Occipital lobe (tissue), 2 donors: Measurements from ENCODE around the gene GPC3. TPM values are rescaled to one million over a fixed set of nuclear protein-coding genes. Genes with fewer than 3 reads are reported as not detected.

Source experiments
- DNase-seq: peaks from one replicate; lab custom pipeline; 2025; lab: John Stamatoyannopoulos, UW
- total RNA-seq: library from RNA; depleted of rRNA; stranded (reverse); fragments of >200 nt; gene quantifications from one replicate; pipeline ENCODE4 v1.2.3, GENCODE V29; 2014

The GPC3 gene
- total RNA-seq, 1 donor from 2014 or later, result 5.3 TPM

GRCh38 chrX:133568109-133568508, 417.3 kb downstream of the GPC3 start:
- DNase-seq, result no peak

DNA sequence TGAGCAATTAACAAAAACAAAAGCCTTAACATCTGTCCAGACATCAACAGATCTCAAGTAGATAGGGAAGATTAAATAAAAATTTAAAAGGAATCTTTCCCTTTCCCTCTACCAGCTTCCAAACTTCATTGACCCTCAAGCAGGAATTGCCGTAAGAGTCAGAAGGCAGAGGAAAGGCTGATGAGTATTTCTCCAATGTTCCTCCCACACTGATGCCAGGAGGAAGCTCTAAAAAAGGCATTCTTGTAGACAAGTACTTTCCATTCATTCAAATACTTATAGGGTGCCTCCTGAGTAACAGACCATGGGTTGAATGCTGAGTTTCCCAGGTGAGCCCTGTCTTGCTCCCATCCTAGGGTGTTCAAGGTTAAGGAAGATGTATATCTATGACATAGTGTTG, 418.5 kb downstream of the GPC3 start:
- no peak for DNase-seq

DNA sequence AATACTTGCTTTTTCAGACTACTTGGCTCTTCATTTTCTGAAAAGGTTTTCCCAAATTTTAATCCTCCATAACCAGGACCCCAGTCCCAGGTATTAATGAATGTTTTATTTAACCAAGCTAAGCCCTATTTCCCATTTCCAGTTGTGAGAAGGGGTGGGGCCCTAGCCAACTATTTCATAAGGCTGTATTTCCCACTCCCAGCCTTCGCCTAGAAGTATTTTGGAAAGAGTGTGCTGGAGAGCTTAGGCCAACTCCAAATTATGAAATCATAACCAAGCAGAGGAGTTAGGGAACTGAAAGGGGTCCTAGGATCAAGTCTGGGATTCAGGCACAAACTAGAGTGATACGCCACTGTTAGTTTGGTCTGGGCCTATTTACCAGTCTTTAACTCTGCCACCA, 421.7 kb downstream of the GPC3 start:
- DNase-seq, result no peak

- no peak for DNase-seq
These were observed 424.1 kb downstream of the GPC3 start for GRCh38 chrX:133561251-133561650.

DNA sequence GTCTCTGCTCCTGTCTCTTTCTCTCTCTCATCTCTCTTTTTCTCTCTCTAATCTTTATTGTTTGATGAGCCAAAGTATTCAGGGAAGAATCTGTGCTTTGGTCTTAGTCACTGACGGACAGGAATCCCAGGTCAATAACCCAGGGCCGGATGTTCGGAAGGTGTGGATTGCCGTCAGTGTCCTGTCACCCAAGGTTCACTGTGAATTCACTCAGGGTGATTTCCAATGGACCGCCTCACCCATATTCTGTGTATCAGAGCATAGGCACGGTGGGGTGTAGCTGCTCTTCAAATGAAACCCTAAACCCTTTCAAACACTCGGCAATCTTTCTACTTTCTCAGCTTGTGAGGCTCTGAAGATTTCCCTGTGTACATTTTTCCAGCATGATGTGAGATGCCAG, 425.5 kb downstream of the GPC3 start:
- DNase-seq, result no peak

GRCh38 chrX:133555782-133556458, 429.5 kb downstream of the GPC3 start:
- no peak for DNase-seq

DNA sequence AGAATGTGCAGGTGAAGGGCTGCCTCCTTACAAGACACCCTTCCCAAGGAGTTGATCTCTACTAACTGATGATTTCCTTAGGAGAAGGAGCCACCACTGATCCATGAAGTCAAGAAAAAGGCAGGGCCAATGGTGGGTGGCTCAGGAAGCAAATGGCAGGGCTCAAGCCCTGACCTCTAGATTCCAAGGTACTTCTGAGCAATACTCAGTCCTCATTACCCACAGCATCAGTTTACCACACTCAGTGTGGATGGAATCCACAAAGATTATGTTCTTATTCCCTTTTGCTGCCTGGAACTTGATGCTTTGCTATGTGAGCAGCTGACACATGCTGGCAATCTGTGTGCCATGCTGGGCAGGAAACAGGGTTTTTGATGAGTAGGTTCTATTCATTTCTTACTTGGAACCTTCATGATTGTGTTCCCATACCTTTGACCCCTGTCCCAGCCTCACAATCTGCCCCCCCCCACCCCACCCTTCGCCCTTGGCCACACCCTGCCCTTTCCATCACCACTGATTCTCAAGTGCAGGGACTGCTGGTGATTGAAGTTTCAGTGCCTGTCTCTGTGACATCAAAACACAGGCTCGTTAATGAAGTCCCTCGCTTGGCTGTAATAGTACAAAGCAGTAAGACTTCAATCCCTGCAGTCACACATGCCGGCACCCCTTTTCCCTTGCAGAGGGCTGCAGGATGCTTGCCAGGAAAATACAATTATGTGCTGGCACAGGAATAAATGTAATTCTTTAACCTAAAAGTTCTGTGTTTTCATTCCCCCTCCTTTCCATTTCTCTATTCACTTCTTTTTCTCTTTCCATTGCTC, 434.5 kb downstream of the GPC3 start:
- no peak for DNase-seq

- DNase-seq, result no peak
These were observed 436.0 kb downstream of the GPC3 start for GRCh38 chrX:133549295-133549933.

DNA sequence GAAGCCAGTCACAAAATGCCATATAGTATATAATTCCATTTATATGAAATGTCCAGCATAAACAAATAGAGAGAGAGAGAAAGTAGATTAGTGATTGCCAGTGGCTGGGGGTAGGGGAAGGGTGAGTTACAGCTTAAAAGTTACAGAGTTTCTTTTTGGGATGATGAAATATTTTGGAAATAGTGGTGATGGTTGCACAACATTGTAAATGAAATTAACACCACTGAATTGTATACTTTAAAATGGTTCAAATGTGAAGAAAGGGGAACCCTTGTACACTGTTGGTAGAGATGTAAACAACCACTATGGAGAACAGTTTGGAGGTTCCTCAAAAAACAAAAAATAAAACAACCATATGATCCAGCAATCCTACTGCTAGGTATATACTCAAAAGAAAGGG, 439.0 kb downstream of the GPC3 start:
- no peak for DNase-seq

GRCh38 chrX:133544778-133545177, 440.6 kb downstream of the GPC3 start:
- DNase-seq, result no peak

GRCh38 chrX:133544115-133544514, 441.3 kb downstream of the GPC3 start:
- DNase-seq, result no peak

DNA sequence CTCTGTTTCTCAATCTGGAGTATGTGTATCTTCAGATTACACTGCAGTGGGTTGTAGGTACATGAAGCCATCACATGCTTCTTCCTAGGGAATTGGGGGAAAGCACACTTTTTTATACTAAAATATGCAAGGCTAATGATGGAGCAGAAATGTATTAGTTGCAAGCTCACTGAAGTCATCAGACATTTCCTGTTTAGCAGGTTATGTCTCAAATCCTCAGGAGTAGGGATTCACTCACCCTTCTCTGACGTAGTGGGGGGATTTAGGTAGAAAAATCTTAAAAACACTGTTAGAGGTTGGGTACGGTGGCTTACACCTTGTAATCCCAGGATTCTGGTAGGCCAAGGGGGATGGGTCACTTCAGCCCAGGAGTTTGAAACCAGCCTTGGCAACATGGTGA, 441.7 kb downstream of the GPC3 start:
- DNase-seq, result no peak

- no peak for DNase-seq
These were observed 442.9 kb downstream of the GPC3 start for GRCh38 chrX:133542476-133542875.

DNA sequence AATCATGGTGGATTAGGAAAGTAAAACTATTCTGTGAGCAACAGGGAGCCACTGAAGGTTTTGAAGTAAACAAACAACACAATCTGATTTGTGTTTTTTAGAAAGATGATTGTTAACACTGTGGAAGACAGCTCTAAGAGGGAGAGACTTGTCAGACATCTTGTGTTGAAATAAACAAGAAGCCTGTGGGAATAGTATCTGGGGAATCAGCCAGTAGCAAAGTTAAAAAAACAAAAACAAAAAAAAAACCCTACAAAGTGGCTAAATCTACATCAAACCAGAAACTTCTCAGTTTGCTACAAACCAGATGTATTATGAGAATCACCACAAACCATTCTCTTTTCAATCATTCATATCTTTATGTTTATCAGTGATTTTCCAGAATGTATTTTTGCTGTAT, 444.4 kb downstream of the GPC3 start:
- DNase-seq, result no peak

DNA sequence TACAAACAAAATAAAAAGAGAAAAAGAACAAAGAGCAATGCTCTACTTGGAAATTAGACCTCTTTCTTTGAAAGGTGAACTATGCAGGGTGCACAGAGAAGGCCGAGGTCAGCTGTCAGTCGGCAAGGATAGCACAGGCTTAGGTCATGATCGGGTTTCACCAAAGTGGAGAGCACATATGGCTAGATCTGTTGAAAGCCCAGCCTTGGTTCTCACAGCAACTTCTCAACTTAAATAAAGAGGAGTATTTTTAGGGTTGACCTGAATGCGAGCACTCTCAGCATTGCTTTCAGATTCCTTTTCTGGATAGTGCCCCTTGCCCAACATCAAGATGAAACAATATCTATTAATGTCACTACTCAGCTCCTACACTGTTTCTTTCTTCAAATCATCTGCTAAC, 447.2 kb downstream of the GPC3 start:
- DNase-seq, result no peak

GRCh38 chrX:133537142-133537541, 448.3 kb downstream of the GPC3 start:
- no peak for DNase-seq

- DNase-seq, result no peak
These were observed 450.3 kb downstream of the GPC3 start for GRCh38 chrX:133535066-133535465.

- no peak for DNase-seq
These were observed 451.2 kb downstream of the GPC3 start for GRCh38 chrX:133534172-133534571.

DNA sequence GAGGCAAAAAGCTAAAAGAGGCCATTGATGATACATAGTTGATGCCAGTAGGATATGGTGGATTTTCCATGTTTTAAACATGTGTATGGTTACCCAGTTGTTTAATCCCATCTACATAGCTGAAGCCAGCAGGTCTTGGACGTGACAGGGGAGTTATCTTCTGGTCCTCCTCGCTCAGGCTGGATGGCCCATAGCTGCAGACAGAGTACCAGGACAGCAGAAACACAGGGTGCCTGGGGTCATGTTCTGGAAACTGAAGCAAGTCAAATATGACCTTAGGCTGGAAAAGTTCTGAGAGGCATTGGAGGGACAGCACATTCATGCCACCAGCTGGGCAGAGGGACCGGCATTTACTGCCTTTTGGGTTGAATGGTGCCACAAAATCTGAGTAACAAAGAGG, 452.1 kb downstream of the GPC3 start:
- no peak for DNase-seq

- no peak for DNase-seq
These were observed 454.4 kb downstream of the GPC3 start for GRCh38 chrX:133530960-133531359.

- no peak for DNase-seq
These were observed 455.8 kb downstream of the GPC3 start for GRCh38 chrX:133529578-133529977.

DNA sequence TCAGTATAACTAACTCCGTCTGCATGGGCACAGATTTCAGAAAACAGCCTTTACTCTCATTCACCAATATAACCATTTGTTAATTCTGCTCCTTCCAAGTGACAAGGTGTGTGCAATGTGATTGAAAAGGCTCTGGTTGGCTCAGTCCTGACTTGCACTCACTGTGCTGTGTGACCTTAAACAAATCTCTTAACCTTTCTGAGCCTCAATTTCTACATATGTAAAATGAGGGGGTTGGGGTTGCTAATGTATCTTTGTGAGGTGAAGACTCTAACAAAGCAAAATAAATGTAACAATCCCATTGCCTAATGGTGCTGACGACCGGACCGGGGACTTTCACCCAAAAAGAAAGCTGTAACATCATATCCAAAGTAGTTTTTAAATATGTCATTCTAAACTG, 457.6 kb downstream of the GPC3 start:
- no peak for DNase-seq

DNA sequence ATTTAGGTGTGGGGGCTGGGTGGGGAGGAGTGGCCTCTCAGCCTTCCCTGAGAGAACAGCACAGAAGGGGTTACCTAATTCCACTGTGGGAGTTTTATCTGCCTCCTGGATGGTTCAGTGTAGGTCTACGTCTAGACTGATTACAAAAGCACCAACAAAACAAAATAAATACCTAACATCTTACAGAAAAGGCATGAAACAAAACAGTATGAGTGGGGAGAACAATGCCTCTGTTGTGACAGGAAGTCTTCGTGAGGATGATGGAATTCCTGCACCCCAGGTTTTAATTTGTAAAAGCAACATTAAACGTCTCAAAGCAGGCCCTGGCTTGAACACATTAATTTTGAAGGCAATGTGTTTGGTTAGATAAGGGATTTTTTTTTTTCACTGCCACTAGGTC, 458.0 kb downstream of the GPC3 start:
- no peak for DNase-seq
